ENCODE measurements around the gene TRIO. TPM values are rescaled to one million over a fixed set of nuclear protein-coding genes. Genes with fewer than 3 reads are reported as not detected.
A peak's percentile ranks its signal among the peaks of the same experiment; 100 is the strongest.

TRIO gene
- total RNA-seq, 1 donor from 2014 or later, result 57.0 TPM

DNA sequence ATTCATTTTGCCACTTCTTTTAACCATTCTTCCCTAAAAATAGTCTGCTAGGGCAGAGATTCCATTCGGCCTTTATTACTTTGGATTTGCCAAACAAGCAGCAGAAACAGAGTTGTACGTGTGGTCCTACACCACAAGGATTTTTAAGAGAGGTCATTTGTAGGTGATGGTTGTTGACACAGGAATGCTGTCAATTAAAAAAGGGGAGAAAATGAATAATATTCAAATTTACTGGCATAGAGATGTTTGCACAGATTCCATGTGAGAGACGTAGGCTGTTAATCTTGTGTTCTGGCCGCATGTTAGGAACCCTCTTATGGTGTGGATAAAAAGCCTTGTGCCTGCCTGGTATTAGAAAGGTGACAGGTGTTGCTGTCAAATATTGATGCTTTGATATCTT is 34.9 kb downstream of the TRIO start:
- intact Hi-C loops (cut with micrococcal nuclease), result no loop called here
- no peak for ATAC-seq
- no peak for DNase-seq

DNA sequence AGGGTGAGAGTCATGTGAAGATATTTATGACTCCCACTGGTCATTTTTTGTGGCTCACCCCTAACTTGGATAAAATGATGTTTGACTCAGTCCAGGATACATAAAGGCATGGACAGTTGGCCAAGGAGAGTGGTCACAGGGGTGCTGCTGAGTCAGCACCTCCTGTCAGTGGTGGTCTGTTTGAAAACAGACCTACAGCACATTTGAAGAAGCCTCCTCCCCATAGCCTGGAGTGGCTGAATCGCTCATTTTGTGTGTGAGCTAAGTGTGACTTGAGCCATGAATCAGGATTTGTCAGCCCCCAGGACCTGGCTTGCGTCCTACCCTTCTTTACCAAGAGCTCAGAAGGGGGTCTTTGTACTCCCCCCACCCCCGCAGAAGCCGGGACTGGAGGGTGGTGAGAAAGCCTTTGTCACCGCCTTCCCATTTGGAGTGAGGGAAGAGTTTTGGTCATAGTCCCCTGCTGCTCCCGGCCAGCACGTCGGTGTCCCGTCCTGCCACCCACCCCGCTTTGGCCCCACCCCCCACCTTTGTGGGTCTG is 35.6 kb downstream of the TRIO start:
- ATAC-seq, result no peak
- intact Hi-C loops (cut with micrococcal nuclease), result no loop called here

DNA sequence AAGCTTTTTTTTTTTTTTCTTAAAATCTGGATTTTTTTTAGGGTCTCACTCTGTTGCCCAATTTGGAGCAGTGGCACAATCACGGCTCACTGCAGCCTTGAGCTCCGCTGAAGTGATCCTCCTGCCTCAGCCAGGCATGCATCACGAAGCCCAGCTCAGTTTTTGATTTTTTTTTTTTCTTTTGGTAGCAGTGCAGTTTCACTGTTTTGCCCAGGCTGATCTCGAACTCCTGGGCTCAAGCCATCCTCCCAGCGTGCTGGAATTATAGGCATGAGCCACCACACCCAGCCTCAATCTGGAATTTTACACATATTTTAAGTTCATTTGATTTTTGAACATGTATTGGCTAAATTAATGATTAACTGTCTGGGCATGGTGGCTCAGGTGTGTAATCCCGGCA is 36.3 kb downstream of the TRIO start:
- DNase-seq, result no peak
- no peak for ATAC-seq
- intact Hi-C loops (cut with micrococcal nuclease), result no loop called here

More for the DNA sequence above, 35.6 kb downstream of the TRIO start:
- DNase-seq, result no peak

DNA sequence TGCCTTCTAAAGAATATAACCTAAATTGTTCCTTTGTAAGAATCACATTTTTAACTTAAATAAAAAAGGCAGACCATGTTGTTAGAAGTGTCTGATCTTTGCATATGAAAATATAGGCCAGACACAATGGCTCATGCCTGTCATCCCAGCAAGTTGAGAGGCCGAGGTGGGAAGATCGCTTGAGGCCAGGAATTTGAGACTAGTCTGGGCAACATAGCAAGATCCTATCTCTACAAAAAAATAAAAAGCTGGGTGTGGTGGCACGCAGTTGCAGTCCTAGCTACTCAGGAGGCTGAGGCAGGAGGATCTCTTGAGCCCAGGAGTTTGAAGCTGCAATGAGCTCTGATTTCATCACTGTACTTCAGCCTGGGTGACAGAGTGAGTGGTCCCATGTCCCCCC is 37.3 kb downstream of the TRIO start:
- no peak for DNase-seq
- intact Hi-C loops (cut with micrococcal nuclease), result no loop called here
- ATAC-seq, result no peak

DNA sequence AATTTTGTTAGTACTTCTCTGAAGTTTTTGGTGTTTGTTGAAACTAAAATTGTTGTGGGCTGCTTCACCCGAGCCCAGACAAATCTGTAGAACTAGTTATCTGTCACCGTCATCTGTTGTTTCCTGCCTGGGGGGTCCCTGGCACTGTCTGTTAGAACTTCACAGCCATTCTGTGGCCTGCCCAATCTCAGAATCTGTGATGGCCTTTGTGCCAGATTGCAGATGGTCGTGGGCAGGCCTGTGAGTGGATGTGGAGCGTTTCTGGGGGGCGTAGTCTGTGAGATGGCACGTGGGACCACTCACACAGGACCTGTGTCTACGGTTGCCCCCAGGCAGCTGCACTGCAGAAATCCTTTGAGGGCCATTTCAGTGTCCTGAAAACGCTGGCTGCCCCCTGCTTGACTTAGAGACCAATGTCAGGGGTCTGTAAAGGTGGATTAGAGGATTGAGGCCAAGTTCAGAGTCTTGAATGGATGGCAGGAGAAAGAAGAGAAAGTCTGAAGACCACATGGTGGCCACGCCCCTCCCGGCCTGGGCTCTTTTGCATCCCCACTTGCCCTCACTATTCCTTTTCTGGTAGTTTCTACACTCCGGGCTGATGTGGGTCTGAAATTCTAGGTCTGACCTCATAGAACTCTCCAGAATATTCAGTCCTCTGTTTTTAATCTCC is 38.3 kb downstream of the TRIO start:
- intact Hi-C loops (cut with micrococcal nuclease), result no loop called here
- DNase-seq, result no peak

DNA sequence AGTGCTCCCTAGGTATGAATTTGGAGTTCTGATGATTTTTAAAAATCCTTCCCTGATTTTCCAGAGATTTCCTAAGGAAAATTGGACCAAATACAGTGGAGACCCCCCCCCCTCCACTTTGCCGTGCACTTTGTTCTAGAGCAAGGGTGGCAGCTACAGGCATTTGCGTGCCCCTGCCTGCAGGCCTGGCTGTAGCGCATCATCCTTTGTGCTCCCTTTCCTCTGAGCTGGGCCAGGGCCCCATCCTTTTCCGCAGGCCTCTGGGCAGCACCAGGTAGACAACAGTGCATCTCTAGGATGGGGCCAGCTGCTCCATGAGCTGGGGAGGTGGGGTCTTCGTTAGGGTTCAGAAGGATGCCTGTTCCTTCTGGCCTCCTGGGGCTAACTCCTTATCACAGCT is 39.6 kb downstream of the TRIO start:
- intact Hi-C loops (cut with micrococcal nuclease), result no loop called here
- ATAC-seq (peak; percentile 11), DNase-seq (no peak)

More for the DNA sequence above, 38.3 kb downstream of the TRIO start:
- ATAC-seq, result no peak

DNA sequence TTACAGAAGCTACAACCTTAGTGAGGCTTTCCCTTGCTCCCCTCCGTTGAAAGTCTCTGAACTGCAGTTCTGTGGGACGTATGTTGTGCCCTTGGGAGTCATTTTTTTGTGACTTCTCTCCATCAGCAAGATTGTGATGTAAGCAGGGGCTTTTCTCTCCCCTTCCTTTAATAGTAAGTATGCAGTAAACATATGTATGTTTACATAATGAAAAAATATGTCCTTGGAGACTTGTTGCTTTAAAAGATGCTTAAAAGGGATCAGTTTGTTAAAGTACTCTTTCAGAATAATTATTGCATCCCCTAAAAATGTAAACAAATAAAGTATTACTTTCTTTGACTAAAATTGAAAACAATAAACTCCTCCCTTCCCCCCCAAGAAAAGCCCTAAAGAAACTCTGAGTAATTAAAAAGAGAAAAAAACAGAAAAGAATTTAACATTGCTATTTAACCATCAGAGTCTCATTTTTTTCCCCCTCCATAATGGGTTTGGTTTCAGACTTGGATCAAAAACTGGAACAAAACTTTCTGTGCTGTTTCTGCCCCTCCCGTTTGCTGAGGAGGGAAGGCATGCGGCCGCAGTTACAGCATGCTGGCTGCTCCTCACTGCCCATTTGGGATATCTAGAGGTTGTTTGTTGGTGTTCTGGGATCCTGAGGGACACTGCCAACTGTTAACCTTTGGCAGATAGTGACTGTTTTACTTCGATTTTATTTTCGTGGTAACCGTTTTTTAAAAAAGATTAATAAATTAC is 40.2 kb downstream of the TRIO start:
- DNase-seq (peak; percentile 65), ATAC-seq (peak; percentile 79)
- intact Hi-C loops (cut with micrococcal nuclease), result no loop called here

DNA sequence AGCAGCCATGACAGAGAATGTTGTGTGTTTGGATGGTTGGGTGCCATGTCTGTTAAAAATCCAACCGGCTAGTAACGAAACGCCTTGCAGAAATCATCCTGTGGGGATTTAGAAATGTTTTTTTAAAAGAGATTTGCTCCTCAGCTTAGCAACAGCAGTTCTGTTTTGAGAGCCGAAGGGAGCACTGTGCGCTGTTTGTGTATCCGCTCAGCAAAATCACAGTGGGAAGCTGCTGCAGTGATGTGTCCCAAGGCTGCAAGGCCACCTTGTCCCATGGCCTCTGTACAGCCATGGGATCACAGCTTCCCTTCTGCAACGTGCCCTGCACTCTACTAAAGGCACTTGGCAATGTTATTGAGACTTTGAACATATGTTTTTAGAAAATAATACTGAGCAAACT is 40.9 kb downstream of the TRIO start:
- ATAC-seq, result peak; percentile 61
- intact Hi-C loops (cut with micrococcal nuclease), result no loop called here

DNA sequence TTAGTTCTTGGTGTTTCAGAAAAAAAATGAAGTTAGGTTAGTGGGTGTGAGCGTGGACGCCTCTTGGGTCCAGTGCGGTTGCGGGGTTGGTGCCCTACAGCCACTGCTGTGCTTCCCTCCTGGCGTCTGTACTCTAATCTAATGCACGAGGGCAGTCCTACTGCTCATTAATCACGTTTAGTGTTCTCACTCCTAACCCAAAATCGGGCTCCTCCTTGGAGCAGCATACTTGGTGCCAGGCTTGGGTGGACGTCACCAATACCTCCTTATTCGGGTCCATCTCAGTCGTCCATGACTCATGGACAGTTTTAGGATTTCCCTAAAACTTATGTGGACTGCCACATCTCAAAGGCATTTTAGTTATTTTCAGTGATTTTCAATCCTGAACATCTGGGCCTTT is 41.6 kb downstream of the TRIO start:
- ATAC-seq (peak; percentile 9), DNase-seq (no peak)
- intact Hi-C loops (cut with micrococcal nuclease), result no loop called here

More for the DNA sequence above, 40.9 kb downstream of the TRIO start:
- no peak for DNase-seq

DNA sequence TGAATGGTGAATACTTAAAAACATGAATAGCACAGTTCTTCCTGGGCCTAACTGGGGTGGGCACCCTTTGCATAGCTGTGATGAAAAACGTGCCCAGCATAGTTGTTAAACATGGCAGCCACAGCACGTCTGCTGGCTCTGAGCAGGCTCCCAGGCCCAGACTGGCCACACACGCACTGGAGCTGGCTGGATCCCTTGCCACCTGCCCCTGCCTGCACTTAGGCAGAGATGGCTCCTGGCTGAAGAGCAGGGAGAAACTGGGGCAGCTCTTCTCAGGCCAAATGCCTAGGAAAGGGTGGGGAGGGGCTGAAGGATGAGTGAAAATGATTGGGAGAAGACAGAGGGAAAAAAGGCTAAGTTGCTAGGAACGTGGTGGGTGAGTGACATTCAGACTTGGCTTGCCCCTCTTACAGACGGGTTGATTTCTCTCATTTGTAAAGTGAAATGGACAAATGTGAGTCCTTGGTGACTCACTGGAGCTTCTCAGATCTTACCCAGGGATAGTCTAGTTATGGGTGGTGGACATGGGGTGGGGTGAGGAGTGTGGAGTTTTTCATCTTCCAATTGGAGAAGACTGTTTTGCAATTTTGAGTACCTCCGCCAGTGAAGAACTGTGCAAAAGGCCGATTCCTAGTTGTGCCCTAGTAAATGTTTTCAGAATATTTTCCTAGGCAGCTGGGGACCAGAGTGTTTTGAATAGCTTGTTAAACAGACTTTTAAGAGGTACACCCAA is 42.4 kb downstream of the TRIO start:
- intact Hi-C loops (cut with micrococcal nuclease), result no loop called here
- ATAC-seq (peak; percentile 57), DNase-seq (peak; percentile 50)

DNA sequence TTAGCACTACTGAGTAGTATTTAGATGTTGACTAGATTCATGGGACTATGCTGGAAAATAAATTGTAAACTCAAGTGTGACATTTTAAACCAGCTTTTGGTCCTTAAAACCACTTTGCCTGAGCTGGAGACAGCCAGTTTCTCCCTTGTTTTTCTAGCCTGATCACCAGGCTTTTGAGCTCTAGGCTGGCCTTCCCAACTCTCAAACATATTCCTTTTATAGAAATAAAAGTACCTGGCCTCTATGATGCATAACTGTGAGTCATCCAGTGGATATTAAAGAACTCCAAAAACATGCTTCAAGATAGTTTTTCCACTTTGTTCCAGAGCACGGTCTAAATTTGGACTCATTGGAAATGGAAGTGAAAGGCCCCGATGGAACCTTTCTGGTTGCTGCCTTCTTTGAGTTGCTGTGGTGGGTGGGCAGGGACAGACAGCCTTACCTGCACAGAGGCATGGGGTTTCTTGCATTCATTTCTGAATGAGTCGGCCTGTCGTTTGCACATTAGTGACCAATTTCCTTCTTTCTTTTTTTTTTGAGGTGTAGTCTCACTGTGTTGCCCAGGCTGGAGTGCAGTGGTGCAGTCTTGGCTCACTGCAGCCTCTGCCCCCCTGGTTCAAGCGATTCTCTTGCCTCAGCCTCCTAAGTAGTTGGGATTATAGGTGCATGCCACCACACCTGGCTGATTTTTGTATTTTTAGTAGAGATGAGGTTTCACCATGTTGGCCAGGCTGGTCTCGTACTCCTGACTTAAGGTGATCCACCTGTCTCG is 43.1 kb downstream of the TRIO start:
- DNase-seq (no peak), ATAC-seq (no peak)
- intact Hi-C loops (cut with micrococcal nuclease), result no loop called here

DNA sequence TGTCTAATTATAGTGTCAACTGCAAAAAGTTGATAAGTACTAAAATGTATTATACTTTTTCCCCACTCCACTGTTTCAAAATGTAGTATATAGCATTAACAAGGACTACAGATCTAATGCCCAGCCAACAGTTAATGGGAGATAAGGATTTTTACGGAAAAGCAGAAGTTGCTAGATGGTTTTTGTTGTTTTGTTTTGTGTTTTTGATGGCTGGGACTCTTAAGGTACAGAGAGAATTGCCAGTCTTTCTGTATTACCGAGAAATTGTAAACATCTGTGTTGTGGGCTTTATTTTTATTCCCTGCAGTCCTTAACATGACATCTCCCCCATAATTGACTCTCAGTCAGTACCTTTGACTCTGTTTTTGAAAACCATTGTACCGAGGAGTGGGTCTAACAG is 44.0 kb downstream of the TRIO start:
- no peak for ATAC-seq
- intact Hi-C loops (cut with micrococcal nuclease), result no loop called here
- DNase-seq, result no peak

DNA sequence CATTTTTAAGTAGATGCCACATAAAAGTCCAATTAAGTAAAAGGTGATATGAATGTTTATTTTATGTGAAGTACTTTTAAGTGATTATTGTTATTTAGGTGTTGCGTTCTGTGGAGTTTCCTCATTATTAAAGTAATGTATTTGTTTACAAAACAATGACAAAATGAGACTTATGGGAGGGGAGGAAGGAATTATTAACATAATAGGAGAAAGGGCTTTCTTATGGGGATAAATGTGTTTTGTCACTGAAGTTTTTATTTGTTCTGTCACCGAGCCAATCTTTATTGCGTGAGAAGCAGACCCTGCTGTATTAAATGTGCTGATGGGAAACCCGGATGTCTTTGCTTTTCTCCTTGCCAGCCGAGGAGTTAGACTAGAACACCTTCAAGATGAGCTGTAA is 44.5 kb downstream of the TRIO start:
- intact Hi-C loops (cut with micrococcal nuclease), result no loop called here
- DNase-seq (no peak), ATAC-seq (no peak)

DNA sequence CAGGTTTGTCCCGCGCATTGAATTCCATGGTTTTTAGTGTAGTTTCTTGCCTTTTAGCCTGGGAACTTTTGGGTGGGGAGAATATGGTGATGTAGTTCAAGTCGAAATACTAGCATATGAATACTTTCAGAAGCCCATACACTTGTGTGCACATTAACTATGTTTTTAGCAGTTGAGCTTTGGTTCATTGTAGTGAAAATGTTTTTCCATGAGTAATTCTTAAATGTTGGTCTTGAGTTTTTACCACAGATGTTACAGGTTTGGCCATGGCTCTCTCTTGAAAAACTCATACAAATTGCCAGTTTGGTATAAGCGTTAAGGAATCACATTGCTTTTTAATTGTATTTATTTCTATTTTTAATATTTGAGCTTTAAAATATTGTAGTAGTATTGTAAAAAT is 45.6 kb downstream of the TRIO start:
- no peak for DNase-seq
- intact Hi-C loops (cut with micrococcal nuclease), result no loop called here
- ATAC-seq, result no peak

DNA sequence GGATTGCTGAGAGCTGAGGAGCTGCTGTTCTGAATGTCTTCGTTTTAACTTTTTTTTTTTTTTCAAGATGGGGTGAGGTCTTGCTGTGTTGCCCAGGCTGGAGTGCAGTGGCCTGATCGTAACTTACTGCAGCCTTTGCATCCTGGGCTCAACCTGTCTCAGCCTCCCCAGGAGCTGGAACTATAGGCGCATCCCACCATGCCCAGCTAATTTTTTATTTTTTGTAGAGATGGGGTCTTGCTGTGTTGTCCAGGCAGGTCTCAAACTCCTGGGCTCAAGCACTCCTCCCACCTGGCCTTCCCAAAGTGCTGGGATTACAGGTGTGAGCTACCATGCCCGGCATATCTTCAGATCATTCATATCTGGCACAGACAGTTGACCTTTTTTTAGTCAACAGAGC is 46.5 kb downstream of the TRIO start:
- ATAC-seq (no peak), DNase-seq (no peak)
- intact Hi-C loops (cut with micrococcal nuclease), result no loop called here

DNA sequence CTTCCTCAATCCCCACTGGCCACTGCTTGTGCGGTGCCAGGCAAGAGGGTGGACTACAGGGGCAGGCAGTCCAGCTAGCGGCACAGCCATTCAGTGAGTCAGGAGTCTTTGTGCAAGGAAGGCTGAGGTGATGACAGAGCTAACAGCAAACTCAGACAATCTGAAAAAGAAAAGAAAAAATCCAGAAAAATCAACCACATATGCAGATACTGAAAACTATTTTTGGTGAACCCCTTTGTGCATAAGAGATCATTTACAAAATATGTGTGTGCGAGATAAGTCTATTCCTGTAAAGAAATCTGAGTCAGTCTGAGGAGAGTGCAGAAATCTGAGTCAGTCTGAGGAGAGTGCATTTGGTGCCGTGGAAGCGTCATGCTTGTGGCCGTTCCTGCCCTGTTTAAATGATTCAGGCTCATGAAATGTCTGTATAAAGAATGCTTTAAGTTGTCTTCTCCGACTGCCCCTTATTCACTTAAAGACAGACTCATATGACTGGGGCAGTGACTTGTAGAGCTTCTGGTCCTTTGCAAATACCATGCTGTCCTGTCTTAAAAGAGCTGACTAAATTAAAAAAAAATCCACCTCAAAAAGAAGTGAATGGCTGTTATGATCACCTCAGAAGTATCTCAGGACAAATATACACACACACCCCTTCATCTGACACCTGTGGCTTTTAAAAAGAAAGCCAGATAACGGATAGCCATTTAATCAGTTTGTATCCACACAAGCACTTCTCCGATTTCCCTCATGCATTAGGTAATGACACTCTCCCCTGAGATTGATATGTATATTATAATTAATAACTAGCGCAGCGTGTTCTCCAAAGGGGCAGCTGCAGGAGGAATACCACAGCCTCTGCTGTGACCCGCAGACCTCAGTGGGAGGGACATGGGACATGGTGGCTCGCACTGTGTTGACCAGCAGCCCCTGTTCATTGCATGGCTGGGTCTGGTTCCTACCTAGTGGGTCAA is 47.3 kb downstream of the TRIO start:
- DNase-seq (no peak), ATAC-seq (peak; percentile 74)
- intact Hi-C loops (cut with micrococcal nuclease), result no loop called here

DNA sequence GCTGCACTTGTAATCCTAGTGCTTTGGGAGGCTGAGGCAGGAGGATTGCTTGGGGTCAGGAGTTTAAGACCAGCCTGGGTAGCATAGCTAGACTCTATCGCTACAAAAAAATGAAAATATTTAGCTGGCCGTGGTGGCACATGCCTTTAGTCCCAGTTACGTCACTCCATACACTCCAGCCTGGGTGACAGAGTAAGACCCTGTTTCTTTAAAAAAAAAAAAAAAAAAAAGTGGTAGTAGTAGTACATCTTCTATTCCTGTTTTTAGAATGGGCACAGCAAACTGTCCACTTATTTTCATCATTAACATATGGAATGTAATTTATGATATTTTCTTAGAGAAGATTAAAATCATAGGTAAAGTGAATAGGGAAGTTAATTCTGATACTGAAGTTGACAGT is 48.2 kb downstream of the TRIO start:
- DNase-seq (no peak), ATAC-seq (no peak)
- intact Hi-C loops (cut with micrococcal nuclease), result no loop called here

DNA sequence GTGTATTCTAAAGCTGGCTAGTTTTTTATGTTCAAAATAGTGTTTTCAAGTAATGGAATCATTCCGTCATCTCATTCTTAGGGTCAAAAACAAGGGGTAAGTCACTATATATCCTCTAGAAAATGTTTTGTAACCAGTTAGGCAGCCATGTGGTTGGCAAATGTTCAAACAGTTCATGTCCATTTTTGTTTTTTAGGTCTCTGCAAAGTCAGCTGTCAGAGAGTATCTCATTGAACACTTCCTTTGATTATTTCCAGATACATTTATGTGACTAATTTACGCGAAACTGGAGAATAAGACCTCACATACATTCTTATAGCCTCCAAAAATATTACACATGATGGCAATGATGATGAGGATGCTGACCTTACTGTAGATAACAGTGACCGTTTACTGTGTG is 50.4 kb downstream of the TRIO start:
- intact Hi-C loops (cut with micrococcal nuclease), result no loop called here
- DNase-seq, result no peak
- ATAC-seq, result no peak

Data from left ventricle myocardium superior (tissue), 1 donor.